K562 (cell line): ENCODE data around the gene SYVN1. TPM values are rescaled to one million over a fixed set of nuclear protein-coding genes. Genes with fewer than 3 reads are reported as not detected.

Experiments used
- ATAC-seq: fragments of 200-7000 bp; cut with Tn5 transposase; 3 replicates; pipeline ENCODE4 v1.9.1; 2020; ENCODE audit warnings: moderate library complexity
- BruUV-seq: library from RNA; stranded (reverse); fragments of 400-500 nt; replicated peaks from 2 replicates; lab custom pipeline; 2021; lab: Mats Ljungman, UMichigan
- CTCF ChIA-PET: fragments of 300-600 bp; formaldehyde crosslinking; extraction: SDS; loops from one replicate; lab custom pipeline; 2021; ENCODE audit warnings: low intra/inter-chr PET ratio; lab: Yijun Ruan, JAX
- POLR2A ChIA-PET: fragments of 300-600, 350-650 bp; sonication (Branson Sonifier 250); formaldehyde crosslinking; extraction: SDS; loops from one replicate; lab custom pipeline; 2021; ENCODE audit warnings: antibody characterized with exemption, inconsistent platforms; lab: Yijun Ruan, JAX
- DNase-seq, 4 experiments: peaks; one replicate each; pipeline versions ENCODE4 v3.0.0 to v3.0.0-alpha.2; 2011 to 2018; ENCODE audit warnings: low spot score in 3 of 4, mixed read lengths in 3 of 4; ENCODE audit errors: extremely low read depth in 1 of 4
- FAIRE-seq: peaks from 2 replicates; lab custom pipeline; 2011; peaks lifted over from hg19 to GRCh38; lab: Jason Lieb, UNC
- H2AFZ ChIP-seq: 2 replicates; pipeline ENCODE4 v1.6.0; 2011; ENCODE audit warnings: low read depth, low read length, control low read depth, inconsistent platforms
- H3K27ac ChIP-seq: fragments of 200-600 bp; 3 replicates; pipeline ENCODE4 v1.8.0; 2011; ENCODE audit warnings: low read depth, mild to moderate bottlenecking, control low read depth, inconsistent platforms, low read length, moderate library complexity, mixed read lengths; ENCODE audit errors: extremely low read depth
- H3K27me3 ChIP-seq, 2 experiments: fragments of 300-600 bp in 1 of 2; 2 replicates in 1 of 2; 3 replicates in 1 of 2; pipeline versions ENCODE4 v1.6.0 to v1.8.0; 2011; ENCODE audit warnings: inconsistent platforms in 2 of 2, low read length in 2 of 2, mild to moderate bottlenecking in 1 of 2, mixed read lengths in 1 of 2, moderate library complexity in 1 of 2; ENCODE audit not compliant: control insufficient read depth in 2 of 2, insufficient read depth in 2 of 2
- H3K36me3 ChIP-seq: fragments of 300-600 bp; 3 replicates; pipeline ENCODE4 v1.8.0; 2011; ENCODE audit warnings: mild to moderate bottlenecking, low read length, inconsistent platforms; ENCODE audit not compliant: control insufficient read depth, insufficient read depth
- H3K4me1 ChIP-seq, 2 experiments: fragments of 200-600 bp in 1 of 2; replicated peaks in 1 of 2; 2 replicates in 1 of 2; 3 replicates in 1 of 2; pipeline versions ENCODE4 v1.5.1 to v1.8.0; 2011; ENCODE audit warnings: inconsistent platforms in 2 of 2, low read length in 2 of 2, mild to moderate bottlenecking in 1 of 2, mixed read lengths in 1 of 2, moderate library complexity in 1 of 2; ENCODE audit not compliant: control insufficient read depth in 2 of 2, insufficient read depth in 2 of 2
- H3K4me2 ChIP-seq: 2 replicates; pipeline ENCODE4 v1.6.1; 2011; ENCODE audit warnings: low read length, control low read depth, inconsistent platforms, mixed read lengths; ENCODE audit not compliant: insufficient read depth
- H3K4me3 ChIP-seq: fragments of 200-600 bp; sonication (generic), shearing (Covaris generic); 2 replicates; pipeline ENCODE4 v1.5.1; 2016; ENCODE audit warnings: control low read depth, inconsistent platforms
- H3K79me2 ChIP-seq: fragments of 200-600 bp; 3 replicates; pipeline ENCODE4 v1.8.0; 2011; ENCODE audit warnings: low read length, inconsistent platforms; ENCODE audit not compliant: control insufficient read depth, insufficient read depth
- H3K9ac ChIP-seq, 2 experiments: 2 replicates each; pipeline versions ENCODE4 v1.6.0 to v1.6.1; 2011; ENCODE audit warnings: low read depth in 2 of 2, low read length in 2 of 2, control low read depth in 1 of 2, inconsistent platforms in 1 of 2, mild to moderate bottlenecking in 1 of 2, mixed read lengths in 1 of 2; ENCODE audit not compliant: insufficient read depth in 1 of 2
- H3K9me1 ChIP-seq: one replicate; pipeline ENCODE4 v1.6.0; 2011; ENCODE audit warnings: inconsistent platforms, mild to moderate bottlenecking, low read length, moderate library complexity; ENCODE audit not compliant: control insufficient read depth, insufficient read depth
- H3K9me3 ChIP-seq: replicated peaks from 2 replicates; pipeline ENCODE4 v1.5.1; 2011; ENCODE audit warnings: low read depth, low read length, inconsistent platforms; ENCODE audit not compliant: control insufficient read depth, insufficient read depth
- H4K20me1 ChIP-seq: replicated peaks from 2 replicates; pipeline ENCODE4 v1.6.1; 2011; ENCODE audit warnings: low read length, inconsistent platforms, mixed read lengths; ENCODE audit not compliant: control insufficient read depth, insufficient read depth
- SETDB1 ChIP-seq: IDR thresholded peaks from one replicate; pipeline ENCODE4 v1.6.1; 2012; ENCODE audit warnings: low read length, control low read depth, inconsistent platforms
- ZNF384 ChIP-seq: IDR thresholded peaks from 2 replicates; pipeline ENCODE4 v1.6.1; 2012; ENCODE audit warnings: low read depth, low read length, improper control_type of control experiment
- WGBS: fragments of 100-300 bp; shearing (Covaris generic); methylation state at CpG from one replicate; pipeline ENCODE4 v1.1.6; 2016; ENCODE audit warnings: low coverage, mixed read lengths; ENCODE audit not compliant: insufficient coverage; ENCODE audit errors: missing lambda C conversion rate; 5-methylcytosine and 5-hydroxymethylcytosine counted together
- in situ Hi-C: fragments of 300-500 bp; cut with MboI; formaldehyde crosslinking; loops from 4 replicates; pipeline ENCODE4 v1.15.0; 2018; ENCODE audit warnings: inconsistent platforms, mixed read lengths
- intact Hi-C: fragments of 100-400 bp; cut with micrococcal nuclease; formaldehyde crosslinking; loops from 2 replicates; pipeline ENCODE4 v1.14.2; 2022
- polyA plus RNA-seq, 8 experiments: library from polyadenylated mRNA; depleted of rRNA in 4 of 8; stranded (reverse) in 5 of 8; unstranded in 3 of 8; fragments of >200 nt; fragmentation: Nextera tagmentation in 2 of 8; fragmentation: Illumina TruSeq in 1 of 8; extraction: Ambion mirVana in 2 of 8; extraction: Trizol in 1 of 8; gene quantifications; 2 replicates each; pipeline versions ENCODE4 v1.2.1 to v1.2.3, GENCODE V29; 2011 to 2014; ENCODE audit warnings: inconsistent platforms in 1 of 8, missing spikeins in 1 of 8
- total RNA-seq, 7 experiments: library from RNA; depleted of rRNA in 6 of 7; stranded (reverse); fragments of >200 nt in 6 of 7; fragmentation: Illumina TruSeq in 2 of 7; extraction: Trizol in 2 of 7; gene quantifications; 2 replicates each; pipeline versions ENCODE4 v1.2.1 to v1.2.3, GENCODE V29; 2011 to 2021; ENCODE audit warnings: low replicate concordance in 1 of 7
- TF ChIP-seq, protein P1 (sequence below): sonication (generic); IDR thresholded peaks from 2 replicates; pipeline ENCODE4 v1.6.1; 2016
- TF ChIP-seq, protein P2 (sequence below): fragments of 200-800 bp; sonication (Bioruptor generic); IDR thresholded peaks from 2 replicates; pipeline ENCODE4 v1.6.1; 2017; ENCODE audit warnings: missing genetic modification characterization, missing compliant biosample characterization

Gene SYVN1
- total and polyA plus RNA-seq, 9 of the 15 experiments (the other 6 are each of a cell fraction or from before 2014, with no cell fraction given) = 0.41 to 47.4 (median 9.9) TPM

DNA sequence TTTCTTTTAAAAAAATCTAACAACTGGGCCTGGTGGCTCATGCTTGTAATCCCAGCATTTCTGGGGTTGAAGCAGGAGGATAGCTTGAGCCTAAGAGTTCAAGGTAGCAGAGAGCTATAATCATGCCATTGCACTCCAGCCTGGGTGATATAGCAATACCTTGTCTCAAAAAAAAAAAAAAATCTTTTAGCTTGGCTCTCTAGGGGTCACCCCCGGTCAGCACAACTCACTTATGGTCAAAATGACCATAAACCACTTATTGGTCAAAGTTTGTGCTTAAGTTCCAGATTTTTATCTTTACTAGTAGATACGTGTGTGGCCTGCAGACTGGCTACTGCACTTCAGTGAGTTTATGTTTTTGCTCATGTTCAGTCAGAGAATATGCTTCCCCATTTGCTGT lies 29.4 kb upstream of the SYVN1 start:
- Histone ChIP-seq H3K27me3 (no peaks in the 10 kb centered on the region), H3K36me3 (no peaks in the 10 kb centered on the region), H3K9ac (no peak overlapping the region), H3K79me2 (no peaks in the 10 kb centered on the region), H3K4me2 (no peak overlapping the region), H2AFZ (no peak overlapping the region), H4K20me1 (no peaks in the 10 kb centered on the region), H3K4me3 (no peak overlapping the region), H3K9me3 (no peaks in the 10 kb centered on the region), H3K27ac (no peak overlapping the region), H3K4me1 (peaks cover 6 to 10% of the 10 kb centered on the region in 2 experiments; a peak in 4 of 5 replicates), H3K9me1 (no peaks in the 10 kb centered on the region)
- POLR2A ChIA-PET = interaction anchor here (0.7 to 1.7 kb wide), 4 partner anchors 8 to 28 kb away, joined by 3 to 6 read pairs (median 4); no protein-coding TSS in a partner anchor
- in situ Hi-C loops (no loop called here), intact Hi-C loops (no loop called here)
- BruUV-seq = no TSS peak
- CTCF ChIA-PET = no interaction called here
- no peak for FAIRE-seq
- 12% methylated on average over 2 of the region's 2 CpGs for WGBS
- TF ChIP-seq ZNF384 (peak; percentile 68), SETDB1 (no peak)
- TF ChIP-seq, protein P1, sequence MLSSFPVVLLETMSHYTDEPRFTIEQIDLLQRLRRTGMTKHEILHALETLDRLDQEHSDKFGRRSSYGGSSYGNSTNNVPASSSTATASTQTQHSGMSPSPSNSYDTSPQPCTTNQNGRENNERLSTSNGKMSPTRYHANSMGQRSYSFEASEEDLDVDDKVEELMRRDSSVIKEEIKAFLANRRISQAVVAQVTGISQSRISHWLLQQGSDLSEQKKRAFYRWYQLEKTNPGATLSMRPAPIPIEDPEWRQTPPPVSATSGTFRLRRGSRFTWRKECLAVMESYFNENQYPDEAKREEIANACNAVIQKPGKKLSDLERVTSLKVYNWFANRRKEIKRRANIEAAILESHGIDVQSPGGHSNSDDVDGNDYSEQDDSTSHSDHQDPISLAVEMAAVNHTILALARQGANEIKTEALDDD = peak; percentile 91
- TF ChIP-seq, protein P2, sequence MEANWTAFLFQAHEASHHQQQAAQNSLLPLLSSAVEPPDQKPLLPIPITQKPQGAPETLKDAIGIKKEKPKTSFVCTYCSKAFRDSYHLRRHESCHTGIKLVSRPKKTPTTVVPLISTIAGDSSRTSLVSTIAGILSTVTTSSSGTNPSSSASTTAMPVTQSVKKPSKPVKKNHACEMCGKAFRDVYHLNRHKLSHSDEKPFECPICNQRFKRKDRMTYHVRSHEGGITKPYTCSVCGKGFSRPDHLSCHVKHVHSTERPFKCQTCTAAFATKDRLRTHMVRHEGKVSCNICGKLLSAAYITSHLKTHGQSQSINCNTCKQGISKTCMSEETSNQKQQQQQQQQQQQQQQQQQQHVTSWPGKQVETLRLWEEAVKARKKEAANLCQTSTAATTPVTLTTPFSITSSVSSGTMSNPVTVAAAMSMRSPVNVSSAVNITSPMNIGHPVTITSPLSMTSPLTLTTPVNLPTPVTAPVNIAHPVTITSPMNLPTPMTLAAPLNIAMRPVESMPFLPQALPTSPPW (CRISPR knock-in tag) = 0 out of 2 replicates have a peak, but pooled peaks have one; percentile 28
- peak; percentile 62 for ATAC-seq
- DNase-seq = no peak
